HG03520 (cell line): ENCODE results near the gene ACVR2B.

Experiments
- ATAC-seq: cut with Tn5 transposase; IDR thresholded peaks from one replicate; pipeline ENCODE4 v1.9.1; 2021; ENCODE audit warnings: mild to moderate bottlenecking, moderate library complexity; ENCODE audit not compliant: unreplicated experiment

Gene ACVR2B

DNA sequence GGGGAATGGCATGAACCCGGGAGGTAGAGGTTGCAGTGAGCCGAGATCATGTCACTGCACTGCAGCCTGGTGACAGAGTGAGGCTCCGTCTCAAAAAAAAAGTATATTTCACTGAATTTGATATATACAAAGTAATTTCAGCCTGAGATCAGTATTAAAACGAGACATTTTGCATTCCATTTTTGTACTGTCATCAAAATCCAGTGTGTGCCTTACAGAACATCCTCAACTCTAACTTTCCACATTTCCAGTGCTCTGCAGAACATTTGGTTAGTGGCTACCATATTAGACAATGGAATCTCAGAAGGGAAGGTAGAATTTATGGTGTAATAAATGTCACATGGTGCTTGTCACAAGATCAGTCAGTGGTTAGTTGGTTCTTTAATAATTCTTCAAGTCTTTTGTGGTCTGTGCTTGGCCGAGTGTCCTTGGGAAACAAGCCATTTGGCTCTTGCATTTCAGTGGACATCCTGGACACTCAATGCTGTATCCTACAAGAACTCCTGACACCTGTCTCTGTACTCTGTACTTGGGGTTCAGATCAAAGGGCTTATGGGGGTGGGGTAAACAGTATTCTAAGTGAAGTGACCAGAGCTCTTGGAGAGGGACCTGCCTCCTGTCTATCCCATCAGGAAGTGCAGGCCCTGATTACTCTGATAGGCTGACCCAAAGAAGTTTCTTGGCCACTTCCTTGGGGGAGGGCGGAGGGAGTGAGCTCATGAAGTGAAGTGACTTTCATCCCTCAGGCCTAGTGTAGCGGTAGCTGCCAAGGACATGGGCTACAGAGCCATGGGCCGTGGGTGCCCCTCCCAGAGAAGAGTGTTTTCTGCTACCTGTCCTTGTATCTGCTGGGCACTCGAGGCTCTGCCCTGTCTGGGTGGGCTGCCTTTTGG is 3.7 kb downstream of the ACVR2B start:
- no peak for ATAC-seq

DNA sequence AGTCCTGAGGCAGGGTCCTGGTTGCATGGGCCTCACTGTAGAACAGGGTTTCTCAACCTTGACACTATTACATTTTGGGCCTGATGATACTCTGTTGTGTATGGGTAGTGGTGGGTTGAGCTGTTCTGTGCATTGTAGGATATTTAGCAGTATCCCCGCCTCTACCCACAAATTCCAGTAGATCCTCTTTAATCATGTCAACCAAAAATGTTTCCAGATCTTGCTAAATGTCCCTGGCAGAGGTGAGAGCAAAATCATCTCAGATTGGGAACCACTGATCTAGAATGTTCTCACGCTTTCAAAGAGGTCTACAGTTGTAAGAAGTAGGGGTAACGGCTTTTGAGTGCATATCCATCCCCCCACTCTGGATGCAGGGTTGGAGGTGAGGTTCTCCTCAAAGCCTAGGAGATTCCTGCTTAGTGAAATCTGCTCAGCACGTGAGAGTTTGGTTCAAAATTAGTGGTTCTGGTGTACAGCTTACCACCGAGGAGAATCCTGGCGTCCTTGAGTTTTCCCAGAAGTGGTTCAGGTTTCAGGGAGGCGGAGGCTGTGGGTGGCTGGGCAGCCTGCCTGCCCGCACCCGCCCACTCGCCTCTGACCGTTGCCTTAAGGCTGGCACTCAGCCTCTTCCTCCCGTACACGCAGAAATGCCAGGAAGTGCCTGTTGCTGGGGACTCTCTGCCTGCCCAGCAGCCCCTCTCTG is 5.3 kb downstream of the ACVR2B start:
- no peak for ATAC-seq

DNA sequence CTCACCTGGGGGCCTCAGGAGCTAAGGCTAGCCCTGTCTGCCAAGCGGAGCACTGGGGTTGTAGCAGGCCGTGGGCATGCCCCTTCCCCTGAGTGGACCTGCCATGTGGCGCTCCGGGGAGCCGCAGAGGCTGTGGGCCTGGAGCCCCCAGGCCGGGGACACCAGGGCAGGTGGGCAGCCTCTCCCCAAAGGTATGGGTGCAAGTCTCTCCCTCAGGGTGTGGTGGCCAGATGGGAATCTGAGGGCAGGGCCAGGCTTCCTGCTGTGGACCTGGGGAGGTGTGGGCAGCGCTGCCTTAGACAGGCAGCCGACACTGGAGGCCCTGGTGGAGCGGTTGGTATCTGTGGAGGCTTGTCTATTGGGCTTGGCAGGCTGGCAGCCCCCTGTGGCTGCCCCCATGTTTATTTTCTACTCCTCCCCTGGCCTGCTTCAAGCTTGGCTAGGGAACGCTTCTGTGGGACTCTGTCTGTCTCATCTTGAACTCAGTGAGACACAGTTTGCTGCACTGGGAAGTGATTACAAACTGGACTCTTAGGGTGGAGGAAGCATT is 5.9 kb downstream of the ACVR2B start:
- no peak for ATAC-seq

DNA sequence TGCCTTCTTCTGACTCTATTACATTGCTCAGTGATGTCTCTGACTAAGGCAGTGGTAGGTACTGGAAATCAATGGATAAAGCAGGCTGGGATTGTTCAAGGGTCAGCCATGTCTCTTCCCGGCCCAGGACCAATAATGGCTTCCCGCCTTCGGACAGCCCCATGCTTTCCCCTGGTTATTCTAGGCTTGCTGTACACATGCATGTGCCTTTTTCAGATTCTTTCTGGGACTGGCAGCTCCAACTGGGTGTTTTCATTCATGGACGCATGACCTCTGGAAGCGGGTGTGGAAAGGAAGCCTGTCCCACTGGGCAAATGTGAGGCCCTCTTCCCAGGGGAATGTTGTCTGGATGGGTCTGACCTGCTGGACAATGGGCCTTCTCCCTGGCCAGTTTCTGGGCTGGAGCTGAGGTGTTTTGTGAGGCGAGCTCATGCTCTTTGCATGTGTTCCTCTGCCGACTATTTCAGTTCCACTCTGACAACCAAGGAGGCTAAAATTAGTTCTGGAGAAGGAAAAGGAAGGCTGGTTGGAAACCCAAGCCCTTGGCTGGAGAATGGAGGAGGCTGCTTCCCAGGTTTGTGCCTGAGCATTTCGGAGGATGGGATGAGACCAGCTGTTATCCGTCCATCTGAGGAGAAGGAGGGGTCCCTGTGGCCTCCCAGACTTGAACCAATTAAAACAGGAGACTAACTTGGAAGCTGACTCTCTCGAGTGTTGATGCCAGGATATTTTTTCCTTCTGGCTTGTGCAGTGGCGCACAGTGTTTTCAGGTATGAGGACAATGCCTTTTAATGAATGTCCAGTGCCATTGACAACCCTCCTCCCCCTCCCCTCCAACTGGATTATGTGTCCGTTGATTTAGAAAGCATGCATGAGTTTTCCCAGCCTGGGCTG is 6.9 kb downstream of the ACVR2B start:
- ATAC-seq = no peak

DNA sequence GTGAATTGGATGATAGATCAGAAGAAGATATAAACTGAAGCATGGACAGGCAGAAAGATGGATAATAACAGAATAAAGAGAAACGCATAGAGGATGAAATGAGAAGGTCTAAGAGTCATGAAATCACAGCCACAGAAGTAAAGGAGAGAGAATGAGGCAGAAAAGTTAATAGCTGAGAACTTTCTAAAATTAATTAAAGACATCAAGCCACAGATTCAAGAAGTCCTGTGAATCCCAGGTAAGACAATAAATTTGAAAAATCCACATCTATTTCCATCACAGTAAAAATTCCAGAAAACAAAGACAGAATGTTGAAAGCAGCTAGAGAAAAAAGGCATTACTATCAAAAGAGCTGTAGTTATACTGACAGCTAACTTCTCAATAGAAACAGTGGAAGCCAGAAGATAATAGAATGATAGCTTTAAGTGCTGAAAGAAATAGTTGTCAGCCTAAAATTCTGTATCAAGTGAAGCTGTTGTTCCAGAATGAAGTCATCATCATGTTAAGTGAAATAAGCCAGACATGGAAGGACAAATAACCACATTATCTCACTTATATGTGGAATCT is 12.0 kb downstream of the ACVR2B start:
- ATAC-seq = no peak

DNA sequence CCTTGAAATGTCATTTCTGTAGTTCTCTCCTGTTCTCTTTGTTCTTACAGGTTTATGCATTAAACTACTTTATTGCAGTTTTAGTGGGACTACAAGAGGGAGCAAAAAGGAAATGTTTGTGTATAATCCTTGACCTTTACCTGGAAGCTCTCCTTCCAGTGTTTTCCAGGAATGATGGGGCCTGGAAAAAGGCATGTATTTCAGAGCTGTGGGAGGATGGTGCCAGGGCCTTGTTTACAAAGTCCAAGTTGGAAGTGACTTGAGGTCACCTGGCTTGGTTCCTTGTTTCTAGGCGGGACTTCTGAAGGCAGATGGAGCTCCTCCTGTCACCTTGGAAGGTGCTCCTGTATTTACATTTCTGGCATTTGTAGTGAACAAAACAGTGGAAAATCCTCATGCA is 15.1 kb downstream of the ACVR2B start:
- ATAC-seq = no peak

DNA sequence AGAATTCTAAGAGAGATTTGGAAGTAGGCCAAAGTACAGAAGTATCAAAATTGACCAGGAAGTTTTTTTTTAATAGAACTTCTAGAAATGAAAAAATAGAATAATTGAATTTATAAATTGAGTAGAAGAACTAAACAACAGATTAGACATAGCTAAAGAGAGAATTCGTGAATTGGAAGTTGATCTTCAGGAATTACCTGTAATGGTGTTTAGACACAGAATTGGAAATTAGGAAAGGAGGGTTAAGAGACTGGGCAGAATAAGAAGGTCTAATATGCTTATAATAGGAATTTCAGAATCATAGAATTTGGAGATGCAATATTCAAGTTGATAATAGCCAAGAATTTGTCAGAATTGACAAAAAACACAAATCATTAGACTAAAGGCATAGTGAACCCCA is 16.2 kb downstream of the ACVR2B start:
- ATAC-seq = no peak

DNA sequence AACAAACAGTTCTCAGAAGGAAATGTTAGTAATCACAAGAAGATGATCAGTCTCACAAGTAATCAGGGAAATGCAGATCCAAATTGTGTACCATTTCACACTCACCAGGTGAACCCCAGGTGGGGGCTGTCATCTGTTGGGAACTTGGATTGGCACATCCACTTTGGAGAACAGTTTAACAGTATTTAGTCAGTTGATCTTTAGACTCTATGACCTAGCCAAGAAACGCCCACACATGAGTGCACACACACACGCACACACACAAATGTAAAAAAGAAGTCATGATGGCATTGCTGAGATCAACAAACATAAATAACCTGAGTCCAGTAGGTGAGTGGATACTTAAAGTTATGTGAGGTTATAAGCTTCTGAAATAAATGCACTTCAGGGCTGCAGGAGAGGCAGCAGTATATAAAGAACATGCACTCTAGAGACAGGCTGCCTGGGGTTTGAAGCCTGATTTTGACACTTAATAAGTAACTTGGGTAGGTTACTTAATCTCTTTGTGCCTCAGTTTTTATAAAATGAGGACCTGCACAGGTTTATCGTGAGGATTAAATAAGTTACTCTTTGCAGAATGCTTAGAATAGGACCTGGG is 17.7 kb downstream of the ACVR2B start:
- ATAC-seq = no peak

DNA sequence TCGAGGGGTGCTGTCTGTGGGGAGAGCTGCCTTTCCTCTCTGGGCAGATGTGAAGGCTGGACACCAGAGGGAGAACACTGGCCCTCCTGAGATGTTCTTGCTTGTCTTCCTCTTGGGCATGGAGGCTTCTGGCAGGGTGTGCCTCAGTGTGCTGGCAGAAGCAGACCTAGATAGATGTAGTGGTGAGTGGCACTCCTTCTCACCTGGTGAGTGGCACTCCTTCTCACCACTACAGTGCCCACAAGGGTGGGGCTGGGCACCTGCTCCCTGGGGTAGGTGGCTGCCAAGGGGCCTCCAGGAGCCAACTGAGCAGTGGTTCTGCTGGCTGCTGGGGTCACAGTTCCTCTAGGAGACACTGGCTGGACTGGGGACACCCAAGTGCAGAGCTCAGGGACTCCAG is 18.7 kb downstream of the ACVR2B start:
- no peak for ATAC-seq

DNA sequence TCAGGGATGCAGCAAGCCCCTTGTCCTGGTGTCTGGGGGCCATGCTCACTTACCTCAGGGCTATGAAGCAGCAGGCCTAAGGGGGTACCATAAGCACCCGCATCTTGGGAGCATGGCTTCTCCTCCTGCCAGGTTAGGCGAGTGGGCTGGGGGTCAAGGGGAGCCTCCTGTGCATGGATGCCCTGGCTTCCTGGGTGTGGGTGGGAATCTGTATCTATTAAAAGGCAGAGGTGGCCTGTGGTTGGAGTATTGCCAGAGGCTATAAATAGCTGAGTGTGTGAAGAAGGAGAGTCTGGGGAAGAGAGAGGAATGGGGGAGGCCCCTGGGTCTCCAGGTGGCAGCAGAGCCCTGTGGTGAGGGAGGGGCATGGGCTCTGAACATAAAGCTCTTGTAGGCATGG is 19.5 kb downstream of the ACVR2B start:
- ATAC-seq = no peak

DNA sequence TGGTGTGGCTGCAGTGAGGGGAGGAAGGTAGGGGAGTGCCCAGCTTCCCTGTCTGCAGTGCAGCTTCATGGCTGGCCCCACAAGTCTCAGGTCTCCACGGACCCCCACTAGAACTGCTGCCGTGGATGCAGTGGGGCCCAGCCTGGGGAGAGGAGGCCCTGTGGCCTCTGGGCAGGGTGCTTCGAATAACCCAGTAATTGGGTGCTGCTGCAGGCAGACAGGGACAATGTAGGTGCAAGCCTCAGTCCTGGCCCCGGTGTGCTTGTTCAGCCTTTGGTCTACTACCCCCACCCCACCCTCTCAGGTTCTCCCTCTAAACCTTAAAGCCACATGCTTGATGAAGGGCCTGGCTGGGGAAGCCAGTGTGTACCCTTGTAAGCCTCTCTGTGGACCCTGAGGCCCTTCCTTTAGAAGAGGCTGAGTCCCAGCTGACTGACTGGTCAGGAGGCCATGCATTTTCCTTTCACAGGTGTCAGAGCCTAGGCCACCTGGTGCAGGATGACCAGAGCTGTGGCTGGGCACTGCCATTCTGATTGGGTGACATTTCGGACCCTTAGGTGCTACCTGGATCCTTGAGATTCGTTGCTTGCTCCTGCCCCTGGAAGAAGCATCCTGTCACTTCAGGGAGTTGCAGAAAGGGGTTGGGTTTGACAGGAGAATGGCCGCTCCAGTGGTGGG is 21.4 kb downstream of the ACVR2B start:
- ATAC-seq = no peak

DNA sequence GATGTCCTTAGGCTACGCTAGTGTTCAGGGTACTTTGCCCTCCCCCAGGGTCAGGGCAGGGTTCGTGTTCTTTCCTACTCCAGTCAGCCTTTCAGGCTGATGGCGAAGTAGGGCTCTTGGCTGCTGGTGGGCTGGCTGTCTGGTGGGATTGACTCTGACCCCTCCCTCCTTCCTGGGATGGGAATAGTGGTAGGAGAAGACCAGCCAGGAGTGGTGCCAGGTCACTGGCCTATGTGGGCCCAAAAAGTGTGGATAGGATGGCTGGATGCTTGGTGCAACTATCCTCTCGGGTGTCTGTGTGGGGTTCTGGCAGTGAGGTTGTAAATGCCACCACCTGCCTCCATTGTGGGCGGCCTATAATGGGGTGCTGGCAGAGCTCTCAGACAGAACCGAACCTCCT is 22.0 kb downstream of the ACVR2B start:
- ATAC-seq = no peak

DNA sequence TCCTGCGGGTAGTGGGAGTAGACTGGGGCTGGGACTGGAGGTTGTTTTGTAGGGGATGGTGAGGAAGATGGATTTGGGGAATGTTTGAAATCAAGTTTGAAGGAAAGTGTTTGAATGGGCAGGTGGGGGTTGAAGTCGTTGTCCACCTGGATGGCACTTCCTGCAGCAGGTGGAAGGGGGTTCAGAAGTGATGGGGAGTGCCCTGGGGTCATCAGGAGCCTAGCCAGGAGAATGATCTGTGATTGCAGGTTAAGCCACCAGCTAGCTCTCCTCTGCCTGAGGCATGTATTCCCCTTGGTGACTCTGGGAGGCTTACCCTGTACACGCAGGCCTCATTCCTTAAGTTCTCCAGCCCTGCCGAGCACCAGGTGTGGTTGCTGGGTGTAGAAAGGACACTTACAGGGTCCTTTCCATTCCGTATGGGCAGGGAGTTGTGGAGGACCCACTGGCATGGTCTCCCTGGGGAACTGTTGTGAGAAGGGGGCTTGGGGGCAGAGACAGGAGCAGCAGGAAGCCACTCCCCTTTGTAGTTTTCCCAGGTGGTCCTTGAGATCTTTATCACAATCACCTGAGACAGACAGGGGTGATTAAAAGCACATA is 22.6 kb downstream of the ACVR2B start:
- ATAC-seq = no peak

DNA sequence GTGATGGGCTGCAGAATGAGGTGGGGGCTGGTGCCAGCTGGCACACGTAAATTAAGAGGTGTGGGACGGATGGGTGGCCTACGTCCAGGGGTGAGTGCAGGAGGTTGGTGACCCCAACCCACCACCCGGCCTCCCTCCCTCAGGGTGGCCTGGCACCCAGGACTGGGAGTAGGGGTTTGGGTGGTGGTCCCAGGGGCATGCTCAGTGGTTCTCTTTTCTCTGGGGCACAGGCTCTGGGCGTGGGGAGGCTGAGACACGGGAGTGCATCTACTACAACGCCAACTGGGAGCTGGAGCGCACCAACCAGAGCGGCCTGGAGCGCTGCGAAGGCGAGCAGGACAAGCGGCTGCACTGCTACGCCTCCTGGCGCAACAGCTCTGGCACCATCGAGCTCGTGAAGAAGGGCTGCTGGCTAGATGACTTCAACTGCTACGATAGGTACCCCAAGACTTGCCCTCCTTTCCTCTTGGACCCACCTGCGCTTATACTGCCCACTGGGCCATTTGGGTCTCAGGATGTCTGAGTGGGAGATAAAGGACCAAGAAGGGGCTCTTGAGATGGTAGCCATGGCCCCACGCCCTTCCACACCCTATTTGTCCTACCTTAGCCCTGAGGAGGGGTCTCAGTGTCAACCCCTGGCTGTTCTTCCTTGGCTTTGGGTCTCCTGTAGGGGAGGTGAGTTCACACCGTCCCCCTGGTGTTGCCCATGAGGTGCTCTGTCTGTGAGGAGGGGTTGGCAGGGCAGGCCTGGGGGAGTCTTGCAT is 23.5 kb downstream of the ACVR2B start:
- no peak for ATAC-seq

DNA sequence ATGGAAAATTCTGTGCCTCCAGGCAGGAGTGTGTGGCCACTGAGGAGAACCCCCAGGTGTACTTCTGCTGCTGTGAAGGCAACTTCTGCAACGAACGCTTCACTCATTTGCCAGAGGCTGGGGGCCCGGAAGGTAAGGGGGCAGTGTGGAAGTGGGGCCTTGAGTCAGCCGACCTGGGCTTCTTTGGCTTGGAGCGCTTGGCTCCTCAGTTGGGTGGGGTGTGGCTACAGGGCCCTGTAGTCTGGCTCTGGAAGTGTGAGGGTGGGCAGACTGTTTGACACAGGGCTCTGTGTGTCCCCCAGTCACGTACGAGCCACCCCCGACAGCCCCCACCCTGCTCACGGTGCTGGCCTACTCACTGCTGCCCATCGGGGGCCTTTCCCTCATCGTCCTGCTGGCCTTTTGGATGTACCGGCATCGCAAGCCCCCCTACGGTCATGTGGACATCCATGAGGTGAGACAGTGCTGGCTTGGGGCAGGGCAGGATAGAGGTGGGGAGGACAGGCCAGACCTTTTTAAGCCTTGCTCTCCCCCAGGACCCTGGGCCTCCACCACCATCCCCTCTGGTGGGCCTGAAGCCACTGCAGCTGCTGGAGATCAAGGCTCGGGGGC is 24.3 kb downstream of the ACVR2B start:
- no peak for ATAC-seq

DNA sequence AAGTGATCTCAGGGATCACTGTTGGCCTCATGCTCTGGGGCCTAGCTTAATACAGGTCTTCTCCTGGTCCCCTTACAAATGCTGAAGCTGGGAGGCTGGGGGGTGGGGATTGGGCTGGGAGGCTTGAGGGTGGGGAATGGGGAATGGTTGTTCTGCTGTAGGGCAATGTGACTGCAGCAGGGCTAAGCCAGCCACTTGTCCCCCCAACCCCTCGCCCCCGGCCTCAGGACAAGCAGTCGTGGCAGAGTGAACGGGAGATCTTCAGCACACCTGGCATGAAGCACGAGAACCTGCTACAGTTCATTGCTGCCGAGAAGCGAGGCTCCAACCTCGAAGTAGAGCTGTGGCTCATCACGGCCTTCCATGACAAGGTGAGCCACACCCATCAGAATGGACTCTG is 25.2 kb downstream of the ACVR2B start:
- ATAC-seq = no peak

DNA sequence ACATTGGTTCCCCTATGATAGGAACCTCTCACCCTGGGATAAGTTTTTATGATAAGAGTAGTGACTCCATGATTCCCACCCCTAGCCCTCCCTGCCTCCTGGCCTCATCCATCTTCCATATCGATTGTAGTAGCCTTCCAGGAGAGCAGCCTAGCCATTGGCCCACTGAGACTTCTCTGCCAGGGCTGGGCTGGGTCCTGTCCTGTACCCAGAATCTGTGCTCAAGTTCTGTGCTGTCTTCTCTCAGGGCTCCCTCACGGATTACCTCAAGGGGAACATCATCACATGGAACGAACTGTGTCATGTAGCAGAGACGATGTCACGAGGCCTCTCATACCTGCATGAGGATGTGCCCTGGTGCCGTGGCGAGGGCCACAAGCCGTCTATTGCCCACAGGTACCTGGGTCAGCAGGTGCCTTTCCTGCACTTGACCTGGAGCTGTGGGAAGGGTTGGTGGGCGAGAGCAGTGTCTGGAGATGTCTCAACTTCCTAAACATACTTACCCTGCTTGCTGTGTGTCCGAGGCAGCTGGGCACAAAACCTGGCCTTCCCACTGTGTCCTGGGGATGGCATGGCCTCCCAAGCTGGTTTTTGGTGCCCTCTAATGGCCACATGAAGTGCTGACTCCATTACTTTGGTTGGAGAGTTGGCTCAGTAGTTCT is 25.9 kb downstream of the ACVR2B start:
- peak; percentile 62 for ATAC-seq

DNA sequence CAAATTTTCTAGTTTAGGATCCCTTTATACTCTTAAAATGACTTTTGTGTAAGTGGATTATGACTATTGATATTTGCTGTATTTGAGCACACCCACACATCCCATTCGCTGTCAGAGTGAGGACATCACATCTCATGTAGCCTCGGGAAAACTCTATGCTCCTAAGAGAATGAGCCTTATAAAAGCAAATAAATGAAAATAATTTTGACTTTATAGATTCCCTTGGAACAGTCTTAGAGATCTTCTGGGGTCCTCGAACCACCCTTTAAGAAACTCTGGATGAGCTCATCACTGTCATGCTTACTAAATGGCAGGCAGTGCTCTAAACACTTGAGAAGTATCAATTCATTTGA is 26.4 kb downstream of the ACVR2B start:
- ATAC-seq = no peak
